Activated CD4-positive, alpha-beta T cell treated with anti-CD3 and anti-CD28 coated beads, Interleukin-2, Interleukin-6, amounts not matched to agents 100 ng/mL and 50 ng/mL, durations not matched to agents 16 hours and 8 hours (primary cell): ENCODE data around the gene RPS6KA4.

Experiments
- DNase-seq: peaks from one replicate; pipeline ENCODE4 v3.0.0-alpha.2; 2020

RPS6KA4 gene

GRCh38 chr11:64327993-64328392, 31.0 kb upstream of the RPS6KA4 start:
- no peak for DNase-seq

- no peak for DNase-seq
Measured at GRCh38 chr11:64330888-64331287, 28.1 kb upstream of the RPS6KA4 start.

GRCh38 chr11:64331569-64332371, 27.2 kb upstream of the RPS6KA4 start:
- peak; percentile 93 for DNase-seq

GRCh38 chr11:64333556-64333955, 25.4 kb upstream of the RPS6KA4 start:
- DNase-seq: no peak

GRCh38 chr11:64334764-64335735, 23.9 kb upstream of the RPS6KA4 start:
- peak; percentile 73 for DNase-seq

- no peak for DNase-seq
Measured at GRCh38 chr11:64337538-64338249, 21.3 kb upstream of the RPS6KA4 start.

- DNase-seq: no peak
Measured at GRCh38 chr11:64338716-64339115, 20.2 kb upstream of the RPS6KA4 start.

GRCh38 chr11:64339286-64339685, 19.7 kb upstream of the RPS6KA4 start:
- no peak for DNase-seq

GRCh38 chr11:64339754-64340408, 19.1 kb upstream of the RPS6KA4 start, which contains the start of gene CCDC88B:
Gene CCDC88B, plus strand, starts transcription at chr11:64340204. Its CDS starts 63 bp downstream, at chr11:64340267.
- peak; percentile 92 for DNase-seq

- peak; percentile 88 for DNase-seq
Measured at GRCh38 chr11:64340671-64341335, 18.2 kb upstream of the RPS6KA4 start.

- DNase-seq: no peak
Measured at GRCh38 chr11:64341429-64341828, 17.5 kb upstream of the RPS6KA4 start.

- peak; percentile 95 for DNase-seq
Measured at GRCh38 chr11:64341851-64342791, 16.8 kb upstream of the RPS6KA4 start.

GRCh38 chr11:64342869-64343745, 15.9 kb upstream of the RPS6KA4 start:
- no peak for DNase-seq

- DNase-seq: peak; percentile 37
Measured at GRCh38 chr11:64343767-64344559, 15.0 kb upstream of the RPS6KA4 start.

- DNase-seq: no peak
Measured at GRCh38 chr11:64344787-64345186, 14.2 kb upstream of the RPS6KA4 start.

GRCh38 chr11:64347193-64347867, 11.6 kb upstream of the RPS6KA4 start:
- no peak for DNase-seq

GRCh38 chr11:64348383-64349024, 10.5 kb upstream of the RPS6KA4 start:
- DNase-seq: no peak

- no peak for DNase-seq
Measured at GRCh38 chr11:64349025-64349387, 10.0 kb upstream of the RPS6KA4 start.
